NOMO-1 treated with DMSO at 0.1 percent for 48 hours (cell line): ENCODE measurements around the gene PEX11A.

ENCODE experiments used
- DNase-seq: peaks from one replicate; lab custom pipeline; 2025; ENCODE audit not compliant: unreplicated experiment; lab: John Stamatoyannopoulos, UW

The PEX11A gene

GRCh38 chr15:89677381-89677780 lies 13.2 kb downstream of the PEX11A start:
- DNase-seq: no peak

- DNase-seq: no peak
Measured at GRCh38 chr15:89675606-89676005, 14.9 kb downstream of the PEX11A start.

DNA sequence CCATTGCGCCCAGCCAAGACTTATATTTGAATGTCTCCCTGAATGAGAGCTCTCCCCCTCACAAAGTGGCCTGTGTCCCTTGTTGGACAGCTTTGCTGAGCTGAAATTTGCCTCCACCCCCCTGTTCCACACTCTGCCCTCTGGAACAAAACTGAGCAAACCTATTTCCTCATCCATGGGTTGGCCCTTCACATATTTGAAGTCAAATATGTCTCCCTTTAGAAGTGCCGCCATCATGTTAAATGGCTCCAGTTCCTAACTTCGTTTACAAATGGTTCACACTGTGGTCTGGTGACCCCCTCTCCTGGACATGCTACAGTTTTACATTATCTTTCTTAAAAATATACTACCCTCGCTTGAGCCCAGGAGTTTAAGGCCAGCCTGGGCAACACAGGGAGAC lies 16.0 kb downstream of the PEX11A start:
- DNase-seq: no peak

DNA sequence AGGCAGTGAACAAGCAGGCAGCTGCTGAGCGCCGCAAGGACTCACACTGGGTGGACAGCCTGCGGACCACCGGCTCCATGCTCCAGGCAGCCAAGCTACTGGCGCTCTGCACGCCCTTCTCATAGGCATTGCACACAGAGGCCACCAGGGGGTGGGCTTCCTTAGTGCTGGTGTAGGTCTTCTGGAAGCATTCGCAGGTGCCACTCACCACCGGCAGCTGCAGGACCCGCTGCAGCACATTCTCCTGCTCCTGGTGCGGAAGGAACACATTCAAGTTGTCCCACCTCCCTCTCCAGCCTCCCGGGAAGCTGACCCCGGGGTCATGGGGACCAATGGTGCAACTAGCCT lies 17.4 kb downstream of the PEX11A start:
- DNase-seq: no peak

GRCh38 chr15:89672221-89673164 lies 18.1 kb downstream of the PEX11A start:
- DNase-seq: no peak

DNA sequence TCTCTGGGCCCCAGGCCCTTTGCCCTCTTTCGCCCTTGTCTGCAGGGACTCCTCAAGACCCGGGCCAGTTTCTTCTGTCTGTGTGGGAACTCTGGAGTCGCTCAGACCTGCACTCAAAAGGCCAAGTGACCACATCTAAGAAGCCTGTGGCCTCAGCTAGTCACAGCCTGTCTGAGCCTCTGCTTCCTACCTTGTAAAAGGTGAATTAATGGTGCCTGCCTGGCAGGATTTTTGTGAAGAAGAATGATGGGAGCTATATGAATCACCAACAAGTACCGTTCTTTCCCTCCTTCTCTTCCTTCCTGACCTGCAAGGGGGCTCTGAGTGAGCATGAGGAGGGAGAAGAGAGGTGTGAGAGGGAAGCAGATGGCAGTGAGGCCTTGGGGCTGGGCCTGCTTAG lies 18.9 kb downstream of the PEX11A start:
- no peak for DNase-seq

- DNase-seq: no peak
Measured at GRCh38 chr15:89670971-89671560, 19.5 kb downstream of the PEX11A start.

DNA sequence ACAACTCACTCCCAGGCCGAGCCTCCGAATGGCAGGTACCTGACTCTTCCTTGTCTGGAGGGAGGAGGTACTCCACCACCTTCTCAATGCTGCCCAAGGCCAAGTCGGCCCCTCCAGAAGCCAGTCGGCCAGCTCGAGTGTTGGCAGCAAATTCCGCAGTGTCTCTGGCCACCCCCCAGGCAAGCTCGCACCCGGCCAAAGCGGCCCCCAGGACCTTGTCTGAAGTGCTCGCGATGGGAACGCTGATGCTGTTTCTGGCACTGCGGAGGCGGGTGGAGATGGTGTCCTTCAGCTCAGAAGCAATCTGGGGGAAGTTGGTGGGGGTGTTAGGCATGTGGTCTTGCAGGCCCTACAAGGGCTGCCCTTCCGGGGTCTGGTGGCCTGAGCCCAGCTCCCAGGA lies 20.6 kb downstream of the PEX11A start:
- no peak for DNase-seq

GRCh38 chr15:89669309-89669865 lies 21.2 kb downstream of the PEX11A start:
- no peak for DNase-seq

GRCh38 chr15:89668171-89668570 lies 22.4 kb downstream of the PEX11A start:
- DNase-seq: no peak

- no peak for DNase-seq
Measured at GRCh38 chr15:89667706-89667960, 22.9 kb downstream of the PEX11A start.

GRCh38 chr15:89666858-89667705 lies 23.5 kb downstream of the PEX11A start:
- DNase-seq: no peak

GRCh38 chr15:89666184-89666857 lies 24.2 kb downstream of the PEX11A start:
- no peak for DNase-seq

DNA sequence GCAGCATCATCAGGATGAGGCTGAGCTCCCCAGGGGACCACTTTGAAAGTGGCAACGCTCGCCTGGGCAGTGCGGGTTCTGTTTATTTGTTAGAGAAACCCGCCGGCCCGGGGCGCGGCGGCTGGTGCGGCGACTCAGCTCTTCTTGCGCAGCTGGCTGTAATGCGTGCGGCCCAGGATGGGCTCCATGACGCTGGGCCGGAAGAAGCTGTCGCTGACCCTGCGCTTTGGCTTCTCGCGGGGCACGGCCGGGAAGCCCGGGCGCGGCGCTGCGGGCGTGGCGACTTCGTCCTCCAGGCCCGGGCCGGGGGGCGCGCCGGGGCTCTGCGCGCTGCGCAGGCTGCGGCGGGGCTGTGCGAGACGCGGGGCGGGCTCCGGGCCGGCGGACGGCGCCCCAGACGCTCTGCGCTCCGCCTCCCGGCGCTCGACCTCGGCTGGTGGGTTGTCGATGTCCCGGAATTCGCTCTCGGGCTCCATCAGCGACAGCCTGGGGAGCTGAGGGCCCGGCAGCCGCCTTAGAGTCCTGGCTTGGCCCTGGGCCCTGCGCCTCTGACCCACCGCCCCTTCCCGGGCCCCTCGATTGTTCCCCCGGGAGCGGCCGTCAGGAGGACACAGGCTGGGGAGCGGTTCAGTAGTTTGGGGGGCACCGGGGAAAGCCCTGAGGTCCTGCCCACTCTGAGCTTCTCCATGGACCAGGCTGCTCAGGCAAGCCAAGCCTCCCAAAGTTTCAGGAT lies 24.9 kb downstream of the PEX11A start:
- DNase-seq: peak; percentile 40

DNA sequence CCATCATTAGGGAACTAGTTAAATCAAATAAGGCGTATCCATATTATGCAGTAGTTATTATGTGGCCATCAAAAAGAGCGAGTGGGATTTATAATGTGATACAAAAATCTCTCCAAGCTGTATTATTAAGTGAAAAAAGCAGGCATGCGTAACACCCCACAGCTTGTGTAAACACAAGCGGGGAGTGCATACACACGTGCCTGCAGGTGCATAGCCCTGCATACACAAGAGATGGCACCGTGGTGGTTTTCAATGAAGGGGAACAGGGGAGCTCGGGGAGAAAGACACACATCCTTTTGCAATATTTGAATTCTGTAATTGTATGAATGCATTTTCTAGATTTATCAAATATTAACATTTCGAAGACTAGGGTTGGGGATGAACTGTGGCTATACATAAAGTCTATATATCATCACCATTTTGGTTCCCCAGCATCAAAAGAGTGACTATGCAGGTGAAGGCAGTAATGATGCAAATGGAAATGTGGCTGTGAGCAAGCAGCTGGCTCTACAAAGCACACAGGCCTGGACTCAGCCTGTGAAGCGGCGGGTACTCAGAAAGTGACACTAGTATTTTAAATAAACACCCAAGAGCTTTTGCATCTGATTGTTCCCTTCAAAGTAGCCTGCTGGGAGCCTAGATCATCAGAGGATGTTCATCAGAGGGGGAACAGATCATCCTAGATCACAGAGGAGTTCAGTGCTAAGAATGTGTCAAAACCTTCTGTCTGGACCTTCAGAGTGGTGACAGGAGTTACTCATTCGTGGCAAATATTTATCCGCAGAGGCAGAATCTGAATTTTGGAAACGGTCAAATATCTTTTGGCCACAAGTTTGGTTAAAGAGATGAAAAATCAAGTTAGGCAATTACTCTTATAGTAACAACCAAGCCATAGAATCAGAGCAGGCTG lies 25.9 kb downstream of the PEX11A start:
- DNase-seq: no peak

- no peak for DNase-seq
Measured at GRCh38 chr15:89662893-89663626, 27.5 kb downstream of the PEX11A start.

DNA sequence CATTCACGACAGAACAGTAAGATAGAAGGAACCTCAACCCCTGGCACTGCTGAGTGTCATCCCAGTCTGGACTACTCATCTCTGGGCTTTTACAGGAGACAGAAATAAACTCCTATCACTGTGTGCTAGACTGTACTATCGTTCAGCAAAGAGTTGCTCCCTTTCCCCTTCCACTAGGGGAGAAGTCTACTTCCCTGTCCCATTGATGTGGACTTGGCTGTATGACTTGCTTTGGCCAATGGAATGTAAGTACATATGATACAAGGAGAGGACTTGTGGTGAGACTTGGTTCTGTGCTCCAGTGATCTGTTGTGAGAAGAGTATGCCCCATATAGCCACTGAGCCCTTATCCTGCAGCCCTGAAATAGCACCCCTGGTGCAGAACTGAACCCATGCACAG lies 30.0 kb downstream of the PEX11A start:
- no peak for DNase-seq

GRCh38 chr15:89659295-89659694 lies 31.3 kb downstream of the PEX11A start:
- no peak for DNase-seq
